Endothelial cell of umbilical vein (primary cell): Measurements from ENCODE around the gene FAM53B.

Experiments
- CTCF ChIP-seq, 2 donors: IDR thresholded peaks; 1 replicate in 1 of 2; 2 replicates in 1 of 2; pipeline ENCODE4 v1.5.1; 2011; ENCODE audit warnings: low read length in 2 of 2, mild to moderate bottlenecking in 2 of 2, moderate library complexity in 2 of 2, control low read depth in 1 of 2, inconsistent platforms in 1 of 2, low read depth in 1 of 2; ENCODE audit not compliant: insufficient read depth in 1 of 2; ENCODE audit errors: extremely low read depth in 1 of 2
- EZH2 ChIP-seq: IDR thresholded peaks from 2 replicates; pipeline ENCODE4 v1.6.1; 2012; ENCODE audit warnings: borderline replicate concordance, low read depth, mild to moderate bottlenecking, moderate library complexity, low read length, inconsistent platforms; ENCODE audit not compliant: severe bottlenecking
- FOS ChIP-seq: IDR thresholded peaks from 2 replicates; pipeline ENCODE4 v1.6.1; 2011; ENCODE audit warnings: mild to moderate bottlenecking, low read length, moderate library complexity, borderline replicate concordance; ENCODE audit not compliant: insufficient read depth
- GATA2 ChIP-seq: IDR thresholded peaks from 2 replicates; pipeline ENCODE4 v1.7.0; 2011; ENCODE audit warnings: low read depth, mild to moderate bottlenecking, moderate library complexity, mixed read lengths, low read length; ENCODE audit not compliant: insufficient read length, insufficient read depth
- MAX ChIP-seq: IDR thresholded peaks from 2 replicates; pipeline ENCODE4 v1.6.1; 2011; ENCODE audit not compliant: insufficient read depth, insufficient read length
- MYC ChIP-seq: IDR thresholded peaks from one replicate; pipeline ENCODE4 v1.6.1; 2011; ENCODE audit warnings: mild to moderate bottlenecking, low read depth, low read length
- POLR2A ChIP-seq: IDR thresholded peaks from 2 replicates; pipeline ENCODE4 v1.6.1; 2012; ENCODE audit warnings: low read depth, mild to moderate bottlenecking, control low read depth, low read length
- POLR2AphosphoS5 ChIP-seq: IDR thresholded peaks from 2 replicates; pipeline ENCODE4 v1.6.1; 2012; ENCODE audit warnings: low read depth, mild to moderate bottlenecking, control low read depth, low read length, moderate library complexity; ENCODE audit not compliant: insufficient read depth

DNA sequence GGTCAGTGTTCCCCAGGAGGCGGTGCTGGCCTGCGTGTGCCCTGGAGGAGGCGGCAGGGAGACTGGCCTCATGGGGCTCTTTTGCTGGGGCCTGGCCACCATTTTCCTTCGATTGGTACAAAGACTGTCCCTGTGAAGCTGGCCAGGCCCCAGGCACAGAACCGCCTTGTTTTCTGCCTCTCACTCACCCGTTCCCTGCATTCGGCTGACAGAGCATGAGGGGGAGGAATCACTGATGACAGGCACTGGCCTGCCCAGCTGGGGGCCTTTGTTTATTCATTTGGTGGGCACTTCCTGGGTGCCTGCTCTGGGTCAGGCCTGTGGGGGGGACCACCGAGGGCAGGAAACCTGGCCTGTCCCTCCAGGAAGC is 139.2 kb downstream of the FAM53B start:
- no peak for TF ChIP-seq CTCF (IDR thresholded peaks at IDR 0.05; ENCODE audit: extremely low read depth in 1 of 2, insufficient read depth in 1 of 2, low read depth in 1 of 2, low read length in 2 of 2)
- TF ChIP-seq POLR2A = no peak
- TF ChIP-seq POLR2AphosphoS5 = no peak
- TF ChIP-seq EZH2 = no peak
- no peak for TF ChIP-seq MAX
- no peak for TF ChIP-seq FOS
- no peak for TF ChIP-seq GATA2
- TF ChIP-seq MYC = no peak
